Colonic mucosa (tissue), 4 donors: ENCODE data around the gene ADGRV1. TPM values are rescaled to one million over a fixed set of nuclear protein-coding genes. Genes with fewer than 3 reads are reported as not detected.

Experiments used
- DNase-seq: peaks from one replicate; pipeline ENCODE4 v3.0.0-alpha.2; 2020
- H3K27ac ChIP-seq: fragments of 200-600 bp; one replicate; pipeline ENCODE4 v1.8.0; 2021
- H3K27me3 ChIP-seq: fragments of 200-600 bp; one replicate; pipeline ENCODE4 v1.8.0; 2021
- H3K36me3 ChIP-seq: fragments of 200-600 bp; one replicate; pipeline ENCODE4 v1.8.0; 2021
- H3K4me1 ChIP-seq: fragments of 200-600 bp; one replicate; pipeline ENCODE4 v1.8.0; 2021; ENCODE audit warnings: mild to moderate bottlenecking
- H3K4me3 ChIP-seq: fragments of 200-600 bp; one replicate; pipeline ENCODE4 v1.8.0; 2021
- H3K9ac ChIP-seq, 2 donors: one replicate each; pipeline ENCODE4 v1.7.0; 2013; ENCODE audit warnings: control low read depth in 2 of 2, low read depth in 2 of 2, low read length in 2 of 2
- H3K9me3 ChIP-seq: fragments of 200-600 bp; one replicate; pipeline ENCODE4 v1.8.0; 2021
- CTCF ChIP-seq: fragments of 200-600 bp; IDR thresholded peaks from one replicate; pipeline ENCODE4 v1.8.0; 2022; ENCODE audit warnings: antibody characterized with exemption, mild to moderate bottlenecking
- intact Hi-C: fragments of 100-400 bp; cut with DNase I; formaldehyde crosslinking; loops from one replicate; pipeline ENCODE4 v1.14.1; 2022
- total RNA-seq, 2 donors: library from RNA; stranded (reverse); fragmentation: NEBNext Ultra II Directional in 1 of 2; extraction: Animal tissue kit (Norgen Biotek cat#: 25700) in 1 of 2; gene quantifications; one replicate each; pipeline ENCODE4 v1.2.1, GENCODE V29; 2021
- donor health status: healthy.
- donor health status: DM: no; HTN: no; CAD: no.
- donor health status: DM: no; HTN: no; CAD: no.

Gene ADGRV1
- total RNA-seq, 2 donors from 2014 or later = 5.1 to 12.9 TPM

- Histone ChIP-seq H3K4me3 (no peak overlapping the region), H3K27ac (no peak overlapping the region), H3K27me3 (no peaks in the 10 kb centered on the region), H3K36me3 (no peaks in the 10 kb centered on the region), H3K4me1 (peaks cover 5% of the 10 kb centered on the region), H3K9ac (no peak overlapping the region), H3K9me3 (no peaks in the 10 kb centered on the region)
- intact Hi-C loops = no loop called here
- TF ChIP-seq CTCF = no peak
- no peak for DNase-seq
These were observed 24.8 kb upstream of the ADGRV1 start for GRCh38 chr5:90533794-90534193.

- intact Hi-C loops = no loop called here
- DNase-seq = no peak
- Histone ChIP-seq H3K4me1 (peaks cover 5% of the 10 kb centered on the region), H3K27ac (no peak overlapping the region), H3K27me3 (no peaks in the 10 kb centered on the region), H3K4me3 (no peak overlapping the region), H3K9me3 (no peaks in the 10 kb centered on the region), H3K36me3 (no peaks in the 10 kb centered on the region), H3K9ac (no peak overlapping the region)
- TF ChIP-seq CTCF = no peak
These were observed 23.7 kb upstream of the ADGRV1 start for GRCh38 chr5:90534922-90535321.

- no peaks in the 10 kb centered on the region for H3K9me3 ChIP-seq
- no peak for DNase-seq
- no peaks in the 10 kb centered on the region for H3K4me1 ChIP-seq
- H3K9ac ChIP-seq = no peak overlapping the region
- no peak for TF ChIP-seq CTCF
- intact Hi-C loops = no loop called here
- no peaks in the 10 kb centered on the region for H3K27me3 ChIP-seq
- H3K27ac ChIP-seq = no peak overlapping the region
- H3K36me3 ChIP-seq = no peaks in the 10 kb centered on the region
- no peak overlapping the region for H3K4me3 ChIP-seq
These were observed 15.6 kb upstream of the ADGRV1 start for GRCh38 chr5:90542827-90543519.

GRCh38 chr5:90545511-90545910 lies 13.1 kb upstream of the ADGRV1 start:
- intact Hi-C loops = no loop called here
- Histone ChIP-seq H3K27me3 (no peaks in the 10 kb centered on the region), H3K9me3 (no peaks in the 10 kb centered on the region), H3K4me3 (no peak overlapping the region), H3K9ac (no peak overlapping the region), H3K36me3 (no peaks in the 10 kb centered on the region), H3K4me1 (no peaks in the 10 kb centered on the region), H3K27ac (no peak overlapping the region)
- DNase-seq = no peak
- no peak for TF ChIP-seq CTCF

- H3K4me3 ChIP-seq = no peak overlapping the region
- no peaks in the 10 kb centered on the region for H3K9me3 ChIP-seq
- no peak overlapping the region for H3K9ac ChIP-seq
- no peak for DNase-seq
- no peaks in the 10 kb centered on the region for H3K27me3 ChIP-seq
- H3K36me3 ChIP-seq = no peaks in the 10 kb centered on the region
- no peak for TF ChIP-seq CTCF
- intact Hi-C loops = no loop called here
- no peak overlapping the region for H3K27ac ChIP-seq
- no peaks in the 10 kb centered on the region for H3K4me1 ChIP-seq
These were observed 12.3 kb upstream of the ADGRV1 start for GRCh38 chr5:90546216-90546837.
